Measurements from ENCODE around the gene EEF2. TPM values are rescaled to one million over a fixed set of nuclear protein-coding genes. Genes with fewer than 3 reads are reported as not detected.

The EEF2 gene
- total and polyA plus RNA-seq, 2 of the 4 experiments (the other 2 are of a cell fraction) = 1,505 to 2,161 TPM

GRCh38 chr19:3949997-3950859, 35.0 kb downstream of the EEF2 start:
- in situ Hi-C loops (cut with MboI; ENCODE audit: low sequenced_read_pairs) (no loop called here), dilution Hi-C loops (cut with HindIII; ENCODE audit: low sequenced_read_pairs, unreplicated experiment) (no loop called here), intact Hi-C loops (cut with micrococcal nuclease) (no loop called here)
- H2BK20ac ChIP-seq (ENCODE audit: low read depth, low read length) = no peak overlapping the region
- H3K4me1 ChIP-seq (ENCODE audit: control insufficient read depth, insufficient read depth, low read length) = peaks cover 7% of the 10 kb centered on the region
- ChIA-PET CTCF (no interaction called here), POLR2A (ENCODE audit: unreplicated experiment) (no interaction called here)
- no peak overlapping the region for H3K4me3 ChIP-seq (ENCODE audit: insufficient read depth, low read depth, low read length)
- no peak overlapping the region for H3K14ac ChIP-seq (replicated peaks; ENCODE audit: low read depth, low read length)
- H2AK5ac ChIP-seq (ENCODE audit: low read depth, low read length) = no peak overlapping the region
- no peak overlapping the region for H2AK9ac ChIP-seq (replicated peaks; ENCODE audit: low read depth, low read length, poor library complexity)
- H3K4me2 ChIP-seq (ENCODE audit: low read depth, low read length) = no peak overlapping the region
- no peak overlapping the region for H2BK15ac ChIP-seq (ENCODE audit: low read depth, low read length)
- WGBS, 2 experiments (ENCODE audit: extremely low coverage in 2 of 2, insufficient read length in 1 of 2) = 76% methylated on average over 3 of the region's 20 CpGs; no CpG with 5 or more reads in 1 of the 2 experiments
- H3K56ac ChIP-seq (ENCODE audit: extremely low read depth, insufficient read depth, low read length) = no peak overlapping the region
- no peak overlapping the region for H3K23ac ChIP-seq (ENCODE audit: low read depth, low read length)
- H2BK5ac ChIP-seq (ENCODE audit: low read depth, low read length, poor library complexity, severe bottlenecking) = no peak overlapping the region
- H3K18ac ChIP-seq (ENCODE audit: low read depth, low read length) = no peak overlapping the region
- 0 out of 2 replicates have a peak, but pooled peaks cover 4% of the 10 kb centered on the region for H3K9me1 ChIP-seq (ENCODE audit: insufficient read depth, low read length)
- DNase-seq = no peak
- H2AFZ ChIP-seq (replicated peaks; ENCODE audit: low read length, poor library complexity) = no peak overlapping the region
- no peak overlapping the region for H4K5ac ChIP-seq (ENCODE audit: low read depth, low read length)
- H3K27ac ChIP-seq (ENCODE audit: insufficient read depth, low read length) = no peak overlapping the region
- BruUV-seq (replicated peaks) = no TSS peak
- no peaks in the 10 kb centered on the region for H3K9me3 ChIP-seq (ENCODE audit: control insufficient read depth, insufficient read depth, low read length)
- peaks cover 2% of the 10 kb centered on the region for H3K36me3 ChIP-seq (ENCODE audit: control insufficient read depth, insufficient read depth, low read length)
- H3K79me1 ChIP-seq (ENCODE audit: low read depth in 1 of 2, low read length in 2 of 2) = peaks cover 5 to 25% of the 10 kb centered on the region in 2 experiments; a peak in 3 of 4 replicates
- no peak overlapping the region for H2BK120ac ChIP-seq (ENCODE audit: low read depth, low read length)
- ATAC-seq (ENCODE audit: low read depth) = no peak
- no peaks in the 10 kb centered on the region for H3K27me3 ChIP-seq (ENCODE audit: control insufficient read depth, insufficient read depth, low read length)
- H3K4ac ChIP-seq (ENCODE audit: low read depth, low read length) = no peak overlapping the region
- peaks cover 39% of the 10 kb centered on the region for H4K20me1 ChIP-seq (ENCODE audit: insufficient read depth, low read length)
- H4K91ac ChIP-seq (ENCODE audit: insufficient read depth, low read depth, low read length) = no peak overlapping the region
- H4K8ac ChIP-seq (ENCODE audit: low read depth in 2 of 2, low read length in 2 of 2) = no peak overlapping the region
- H3K9ac ChIP-seq (ENCODE audit: low read depth, low read length) = no peak overlapping the region
- TF ChIP-seq CHD1 (IDR thresholded peaks at IDR 0.05; ENCODE audit: low read depth, low read length) = no peak
- TF ChIP-seq RCOR1 (IDR thresholded peaks at IDR 0.05; ENCODE audit: insufficient replicate concordance, low read length) = no peak
- no peak for TF ChIP-seq POLR2A (IDR thresholded peaks at IDR 0.05; ENCODE audit: low read depth, low read length)
- TF ChIP-seq RFX5 (IDR thresholded peaks at IDR 0.05; ENCODE audit: low read depth, low read length) = no peak
- TF ChIP-seq MXI1 (IDR thresholded peaks at IDR 0.05; ENCODE audit: borderline replicate concordance, low read depth, low read length) = no peak
- TF ChIP-seq RAD21 (IDR thresholded peaks at IDR 0.05; ENCODE audit: low read length) = no peak
- TF ChIP-seq, protein P1, sequence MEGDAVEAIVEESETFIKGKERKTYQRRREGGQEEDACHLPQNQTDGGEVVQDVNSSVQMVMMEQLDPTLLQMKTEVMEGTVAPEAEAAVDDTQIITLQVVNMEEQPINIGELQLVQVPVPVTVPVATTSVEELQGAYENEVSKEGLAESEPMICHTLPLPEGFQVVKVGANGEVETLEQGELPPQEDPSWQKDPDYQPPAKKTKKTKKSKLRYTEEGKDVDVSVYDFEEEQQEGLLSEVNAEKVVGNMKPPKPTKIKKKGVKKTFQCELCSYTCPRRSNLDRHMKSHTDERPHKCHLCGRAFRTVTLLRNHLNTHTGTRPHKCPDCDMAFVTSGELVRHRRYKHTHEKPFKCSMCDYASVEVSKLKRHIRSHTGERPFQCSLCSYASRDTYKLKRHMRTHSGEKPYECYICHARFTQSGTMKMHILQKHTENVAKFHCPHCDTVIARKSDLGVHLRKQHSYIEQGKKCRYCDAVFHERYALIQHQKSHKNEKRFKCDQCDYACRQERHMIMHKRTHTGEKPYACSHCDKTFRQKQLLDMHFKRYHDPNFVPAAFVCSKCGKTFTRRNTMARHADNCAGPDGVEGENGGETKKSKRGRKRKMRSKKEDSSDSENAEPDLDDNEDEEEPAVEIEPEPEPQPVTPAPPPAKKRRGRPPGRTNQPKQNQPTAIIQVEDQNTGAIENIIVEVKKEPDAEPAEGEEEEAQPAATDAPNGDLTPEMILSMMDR (conservative IDR thresholded peaks at IDR 0.05; ENCODE audit: low read depth, low read length) = no peak
- no peak for TF ChIP-seq SMC3 (IDR thresholded peaks at IDR 0.05; ENCODE audit: low read depth, low read length)
- TF ChIP-seq BHLHE40 (IDR thresholded peaks at IDR 0.05; ENCODE audit: low read depth, low read length) = no peak
- TF ChIP-seq MAFK (IDR thresholded peaks at IDR 0.05; ENCODE audit: low read depth, low read length) = no peak
- TF ChIP-seq FOS (IDR thresholded peaks at IDR 0.05; ENCODE audit: low read depth, low read length) = no peak
- TF ChIP-seq NFE2L2 (IDR thresholded peaks at IDR 0.05; ENCODE audit: low read depth, low read length) = no peak
- no peak for TF ChIP-seq CEBPB (IDR thresholded peaks at IDR 0.05; ENCODE audit: low read depth, low read length)
- TF ChIP-seq, protein P2, sequence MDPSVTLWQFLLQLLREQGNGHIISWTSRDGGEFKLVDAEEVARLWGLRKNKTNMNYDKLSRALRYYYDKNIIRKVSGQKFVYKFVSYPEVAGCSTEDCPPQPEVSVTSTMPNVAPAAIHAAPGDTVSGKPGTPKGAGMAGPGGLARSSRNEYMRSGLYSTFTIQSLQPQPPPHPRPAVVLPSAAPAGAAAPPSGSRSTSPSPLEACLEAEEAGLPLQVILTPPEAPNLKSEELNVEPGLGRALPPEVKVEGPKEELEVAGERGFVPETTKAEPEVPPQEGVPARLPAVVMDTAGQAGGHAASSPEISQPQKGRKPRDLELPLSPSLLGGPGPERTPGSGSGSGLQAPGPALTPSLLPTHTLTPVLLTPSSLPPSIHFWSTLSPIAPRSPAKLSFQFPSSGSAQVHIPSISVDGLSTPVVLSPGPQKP (IDR thresholded peaks at IDR 0.05; ENCODE audit: borderline replicate concordance, low read depth, low read length) = no peak
- TF ChIP-seq, protein P3, sequence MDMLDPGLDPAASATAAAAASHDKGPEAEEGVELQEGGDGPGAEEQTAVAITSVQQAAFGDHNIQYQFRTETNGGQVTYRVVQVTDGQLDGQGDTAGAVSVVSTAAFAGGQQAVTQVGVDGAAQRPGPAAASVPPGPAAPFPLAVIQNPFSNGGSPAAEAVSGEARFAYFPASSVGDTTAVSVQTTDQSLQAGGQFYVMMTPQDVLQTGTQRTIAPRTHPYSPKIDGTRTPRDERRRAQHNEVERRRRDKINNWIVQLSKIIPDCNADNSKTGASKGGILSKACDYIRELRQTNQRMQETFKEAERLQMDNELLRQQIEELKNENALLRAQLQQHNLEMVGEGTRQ (IDR thresholded peaks at IDR 0.05; ENCODE audit: low read depth, low read length) = no peak
